DMS79 treated with DMSO at 0.1 percent for 48 hours (cell line): ENCODE measurements around the gene EBNA1BP2.
A peak's percentile ranks its signal among the peaks of the same experiment; 100 is the strongest.
"Not testable (repeated sequence)": the region's sequence is repeated elsewhere in the genome, so short reads cannot be mapped to it uniquely, and the experiment has no call there.

Experiments used
- DNase-seq: peaks from one replicate; lab custom pipeline; 2025; lab: John Stamatoyannopoulos, UW

The EBNA1BP2 gene

GRCh38 chr1:43172527-43172972 is 460 bp upstream of the EBNA1BP2 start:
- peak; percentile 87 for DNase-seq

DNA sequence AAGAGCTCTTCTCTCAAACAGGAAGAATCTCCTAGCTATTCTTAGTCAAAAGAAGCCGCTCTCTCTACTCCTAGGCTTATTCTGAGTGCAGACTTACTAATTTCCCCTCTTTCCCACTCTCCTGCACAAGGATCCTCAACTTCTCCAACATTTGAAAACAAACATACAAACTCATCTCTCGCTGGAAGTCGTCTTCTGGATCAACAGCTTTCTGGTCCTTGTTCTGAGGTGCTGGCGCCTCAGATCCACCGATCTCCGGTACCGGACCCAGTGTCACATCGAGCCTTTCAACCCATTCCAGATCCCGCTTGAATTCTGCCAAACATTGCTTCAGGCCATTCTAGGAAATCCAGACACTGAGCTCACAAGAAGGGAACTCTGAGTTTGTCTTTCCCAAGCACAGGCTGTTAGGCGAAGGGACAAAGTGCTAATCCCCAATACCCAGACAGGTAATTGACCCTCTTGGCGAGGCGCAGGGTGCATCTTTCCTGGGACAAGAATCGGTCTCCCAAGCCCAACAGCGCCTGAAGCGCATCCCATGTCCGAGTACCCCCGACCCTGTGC is 696 bp downstream of the EBNA1BP2 start:
- no peak for DNase-seq

DNA sequence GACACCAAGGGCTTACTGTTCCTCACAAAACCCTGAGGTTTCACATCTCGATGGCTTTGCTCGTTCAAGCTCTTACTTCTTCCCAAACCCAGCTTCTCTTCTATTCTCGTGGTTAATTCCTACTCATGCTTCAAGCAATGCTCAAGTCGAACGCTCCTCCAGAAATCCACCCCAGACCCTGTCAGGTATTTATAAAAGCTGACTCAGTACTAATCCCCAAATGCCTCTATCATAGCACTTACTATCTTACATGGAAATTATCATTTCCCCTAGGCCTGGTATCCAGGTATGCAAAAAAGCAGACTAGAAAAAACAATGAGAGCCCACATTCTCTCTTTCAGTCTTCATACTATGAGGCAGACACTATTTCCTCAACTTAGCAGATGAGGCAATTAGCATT is 6.3 kb downstream of the EBNA1BP2 start:
- no peak for DNase-seq

GRCh38 chr1:43165162-43165561 is 6.9 kb downstream of the EBNA1BP2 start:
- DNase-seq = no peak

- no peak for DNase-seq
Observed at GRCh38 chr1:43156026-43156425, 16.1 kb downstream of the EBNA1BP2 start.

GRCh38 chr1:43153443-43153842 is 18.6 kb downstream of the EBNA1BP2 start:
- no peak for DNase-seq

- peak; percentile 35 for DNase-seq
Observed at GRCh38 chr1:43152866-43153265, 19.2 kb downstream of the EBNA1BP2 start.

- no peak for DNase-seq
Observed at GRCh38 chr1:43149889-43150288, 22.2 kb downstream of the EBNA1BP2 start.

- DNase-seq = peak; percentile 94
Observed at GRCh38 chr1:43147625-43148327, 24.3 kb downstream of the EBNA1BP2 start.

DNA sequence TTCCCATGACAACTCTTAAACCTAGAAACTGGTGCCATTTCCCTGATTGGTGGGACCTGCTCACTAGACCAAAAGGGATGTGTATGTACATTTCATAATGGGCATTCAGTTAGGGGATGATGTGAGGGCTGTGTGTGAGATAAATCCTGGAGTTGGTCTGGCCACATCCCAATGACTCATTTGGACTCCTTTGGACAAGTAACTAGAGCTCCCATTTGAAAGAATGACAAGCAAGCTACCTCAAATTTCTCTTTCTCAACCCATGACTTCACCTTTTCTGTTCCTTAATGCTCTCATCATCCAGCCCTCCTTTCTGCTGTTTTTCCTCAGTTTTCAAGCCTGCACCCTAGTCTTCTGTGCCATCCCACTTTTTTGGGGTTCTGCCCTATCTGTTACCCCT is 27.9 kb downstream of the EBNA1BP2 start:
- no peak for DNase-seq

GRCh38 chr1:43143441-43143888 is 28.6 kb downstream of the EBNA1BP2 start:
- no peak for DNase-seq

DNA sequence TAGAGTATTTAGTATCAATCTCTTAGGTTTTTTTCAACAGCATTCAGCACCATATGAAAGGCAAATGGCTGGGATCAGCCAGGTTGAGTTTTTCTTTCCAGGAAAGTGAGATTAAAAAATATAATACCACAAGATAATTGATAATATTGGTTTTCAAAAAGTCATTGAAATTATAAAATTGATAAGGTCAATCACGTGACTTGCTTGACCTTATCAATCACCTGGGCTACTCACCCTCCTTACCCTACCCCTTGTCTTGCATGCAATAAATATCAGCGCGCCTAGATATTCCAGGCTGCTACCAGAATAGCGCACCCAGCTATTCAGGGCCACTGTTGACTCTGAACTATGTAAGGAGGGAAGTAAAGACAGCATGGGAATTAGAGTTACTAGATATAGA is 31.5 kb downstream of the EBNA1BP2 start:
- DNase-seq = no peak

DNA sequence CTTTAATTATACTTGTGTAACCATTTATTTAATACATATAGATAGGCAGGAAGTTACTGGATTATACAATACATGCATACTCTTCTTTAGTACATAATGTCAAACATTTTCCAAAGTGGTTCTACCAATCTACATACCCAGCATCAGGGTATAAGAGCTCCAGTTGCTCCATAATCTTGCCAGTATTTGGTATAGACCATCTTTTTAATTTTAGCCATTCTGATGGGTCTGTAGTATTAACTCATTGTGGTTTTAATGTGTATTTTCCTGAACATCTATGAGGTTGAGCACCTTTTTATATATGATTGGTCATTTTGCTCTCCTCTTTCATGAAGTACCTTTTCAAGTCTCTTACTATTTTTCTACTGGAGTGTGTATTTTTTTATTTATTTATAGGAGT is 32.1 kb downstream of the EBNA1BP2 start:
- DNase-seq = no peak

- not testable (repeated sequence) for DNase-seq
Observed at GRCh38 chr1:43139295-43139694, 32.8 kb downstream of the EBNA1BP2 start.

- DNase-seq = no peak
Observed at GRCh38 chr1:43137445-43138052, 34.5 kb downstream of the EBNA1BP2 start.

- DNase-seq = no peak
Observed at GRCh38 chr1:43135857-43136781, 36.0 kb downstream of the EBNA1BP2 start.

GRCh38 chr1:43134640-43135039 is 37.5 kb downstream of the EBNA1BP2 start:
- no peak for DNase-seq

- no peak for DNase-seq
Observed at GRCh38 chr1:43134068-43134467, 38.0 kb downstream of the EBNA1BP2 start.

DNA sequence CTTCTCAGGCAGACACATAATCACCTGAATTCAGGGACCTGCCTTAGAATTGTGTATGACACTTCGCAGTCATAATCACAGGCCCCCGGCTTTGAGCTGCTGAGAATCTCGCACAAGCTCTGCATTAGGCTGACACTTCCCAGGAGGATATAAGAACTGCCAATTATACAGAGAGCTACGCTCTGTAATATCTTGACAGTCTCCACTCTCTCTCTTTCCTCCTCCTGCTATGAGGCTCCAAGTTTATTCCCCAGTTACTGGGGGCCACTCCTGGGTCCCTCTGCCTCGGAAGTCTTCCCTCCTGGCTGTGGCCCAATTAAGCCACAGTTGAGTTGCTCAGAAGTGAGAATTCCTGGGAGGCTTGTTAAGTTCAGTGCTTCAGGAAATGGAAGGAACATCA is 42.7 kb downstream of the EBNA1BP2 start:
- DNase-seq = peak; percentile 39

- DNase-seq = no peak
Observed at GRCh38 chr1:43128816-43129215, 43.3 kb downstream of the EBNA1BP2 start.

- no peak for DNase-seq
Observed at GRCh38 chr1:43123031-43123430, 49.1 kb downstream of the EBNA1BP2 start.

- peak; percentile 70 for DNase-seq
Observed at GRCh38 chr1:43121256-43121900, 50.7 kb downstream of the EBNA1BP2 start.
